Endothelial cell of umbilical vein (primary cell): ENCODE results near the gene ESYT2. TPM values are rescaled to one million over a fixed set of nuclear protein-coding genes. Genes with fewer than 3 reads are reported as not detected.

ENCODE experiments used
- BruUV-seq: library from RNA; stranded (reverse); fragments of 400-500 nt; replicated peaks from 2 replicates; lab custom pipeline; 2021; lab: Mats Ljungman, UMichigan
- CTCF ChIA-PET: fragments of 300-600, 350-600 bp; sonication (Branson Sonifier 250); formaldehyde crosslinking; loops from one replicate; lab custom pipeline; 2021; ENCODE audit warnings: antibody characterized with exemption, inconsistent platforms; lab: Charles Lee
- POLR2A ChIA-PET: fragments of 300-600, 350-600 bp; sonication (Branson Sonifier 250); formaldehyde crosslinking; loops from one replicate; lab custom pipeline; 2021; ENCODE audit warnings: antibody characterized with exemption, inconsistent platforms; lab: Charles Lee
- DNase-seq: peaks from one replicate; pipeline ENCODE4 v3.0.0-alpha.2; 2011; ENCODE audit warnings: low read depth, low spot score
- FAIRE-seq: peaks from 2 replicates; lab custom pipeline; 2011; peaks lifted over from hg19 to GRCh38; lab: Jason Lieb, UNC
- H2AFZ ChIP-seq: 2 replicates; pipeline ENCODE4 v1.6.0; 2012; ENCODE audit warnings: low read depth, low read length, control low read depth, inconsistent platforms
- H3K27ac ChIP-seq: 2 replicates; pipeline ENCODE4 v1.5.1; 2011; ENCODE audit warnings: low read depth, mild to moderate bottlenecking, control low read depth, low read length, moderate library complexity; ENCODE audit not compliant: insufficient read depth
- H3K27me3 ChIP-seq, 2 experiments: 2 replicates each; pipeline versions ENCODE4 v1.6.0 to v1.6.1; 2011; ENCODE audit warnings: low read length in 2 of 2, mixed read lengths in 1 of 2; ENCODE audit not compliant: control insufficient read depth in 2 of 2, insufficient read depth in 2 of 2
- H3K36me3 ChIP-seq, 2 experiments: 2 replicates in 1 of 2; 3 replicates in 1 of 2; pipeline ENCODE4 v1.5.1; 2011; ENCODE audit warnings: low read length in 2 of 2, mild to moderate bottlenecking in 1 of 2, moderate library complexity in 1 of 2; ENCODE audit not compliant: control insufficient read depth in 2 of 2, insufficient read depth in 2 of 2; ENCODE audit errors: extremely low read depth in 1 of 2
- H3K4me1 ChIP-seq: 3 replicates; pipeline ENCODE4 v1.5.1; 2011; ENCODE audit warnings: mild to moderate bottlenecking, low read length; ENCODE audit not compliant: control insufficient read depth, insufficient read depth; ENCODE audit errors: extremely low read depth
- H3K4me2 ChIP-seq: 2 replicates; pipeline ENCODE4 v1.6.1; 2011; ENCODE audit warnings: low read length, control low read depth, mixed read lengths; ENCODE audit not compliant: insufficient read depth
- H3K4me3 ChIP-seq, 3 experiments: fragments of 200-600 bp in 1 of 3; sonication (generic), shearing (Covaris generic) in 1 of 3; replicated peaks in 1 of 3; 2 replicates each; pipeline ENCODE4 v1.5.1; 2011 to 2016; ENCODE audit warnings: control low read depth in 3 of 3, low read length in 3 of 3, mild to moderate bottlenecking in 2 of 3, inconsistent platforms in 1 of 3, low read depth in 1 of 3, moderate library complexity in 1 of 3; ENCODE audit not compliant: insufficient read depth in 1 of 3
- H3K79me2 ChIP-seq: 2 replicates; pipeline ENCODE4 v1.6.0; 2012; ENCODE audit warnings: low read length, inconsistent platforms; ENCODE audit not compliant: control insufficient read depth, insufficient read depth
- H3K9ac ChIP-seq: replicated peaks from 2 replicates; pipeline ENCODE3; 2011; ENCODE audit warnings: low read length, control low read depth; ENCODE audit not compliant: insufficient read depth; ENCODE audit errors: extremely low read depth
- H3K9me1 ChIP-seq: replicated peaks from 3 replicates; pipeline ENCODE4 v1.6.0; 2011; ENCODE audit warnings: mild to moderate bottlenecking, low read length; ENCODE audit not compliant: control insufficient read depth, insufficient read depth; ENCODE audit errors: extremely low read depth
- H3K9me3 ChIP-seq: replicated peaks from 2 replicates; pipeline ENCODE4 v1.5.1; 2012; ENCODE audit warnings: low read length, inconsistent platforms; ENCODE audit not compliant: control insufficient read depth, insufficient read depth
- H4K20me1 ChIP-seq: replicated peaks from 2 replicates; pipeline ENCODE3; 2011; ENCODE audit warnings: mild to moderate bottlenecking, low read length; ENCODE audit not compliant: control insufficient read depth, insufficient read depth; ENCODE audit errors: extremely low read depth
- EZH2 ChIP-seq: IDR thresholded peaks from 2 replicates; pipeline ENCODE4 v1.6.1; 2012; ENCODE audit warnings: borderline replicate concordance, low read depth, mild to moderate bottlenecking, moderate library complexity, low read length, inconsistent platforms; ENCODE audit not compliant: severe bottlenecking
- FOS ChIP-seq: IDR thresholded peaks from 2 replicates; pipeline ENCODE4 v1.6.1; 2011; ENCODE audit warnings: mild to moderate bottlenecking, low read length, moderate library complexity, borderline replicate concordance; ENCODE audit not compliant: insufficient read depth
- GATA2 ChIP-seq: IDR thresholded peaks from 2 replicates; pipeline ENCODE4 v1.7.0; 2011; ENCODE audit warnings: low read depth, mild to moderate bottlenecking, moderate library complexity, mixed read lengths, low read length; ENCODE audit not compliant: insufficient read length, insufficient read depth
- JUN ChIP-seq: IDR thresholded peaks from 2 replicates; pipeline ENCODE4 v1.6.1; 2011; ENCODE audit warnings: borderline replicate concordance, low read depth; ENCODE audit not compliant: insufficient read length, insufficient read depth
- MAX ChIP-seq: IDR thresholded peaks from 2 replicates; pipeline ENCODE4 v1.6.1; 2011; ENCODE audit not compliant: insufficient read depth, insufficient read length
- MYC ChIP-seq: IDR thresholded peaks from one replicate; pipeline ENCODE4 v1.6.1; 2011; ENCODE audit warnings: mild to moderate bottlenecking, low read depth, low read length
- POLR2A ChIP-seq: IDR thresholded peaks from 2 replicates; pipeline ENCODE4 v1.6.1; 2012; ENCODE audit warnings: low read depth, mild to moderate bottlenecking, control low read depth, low read length
- POLR2AphosphoS5 ChIP-seq: IDR thresholded peaks from 2 replicates; pipeline ENCODE4 v1.6.1; 2012; ENCODE audit warnings: low read depth, mild to moderate bottlenecking, control low read depth, low read length, moderate library complexity; ENCODE audit not compliant: insufficient read depth
- dilution Hi-C: fragments of 300-500 bp; cut with MboI; formaldehyde crosslinking; loops from one replicate; pipeline ENCODE4 v1.15.0; 2019; ENCODE audit warnings: low sequenced_read_pairs; ENCODE audit not compliant: extremely low pct_ligation_motif_present
- intact Hi-C: fragments of 100-400 bp; cut with micrococcal nuclease; formaldehyde crosslinking; loops from one replicate; pipeline ENCODE4 v1.10.0; 2022
- polyA plus RNA-seq, 4 experiments: library from polyadenylated mRNA; depleted of rRNA in 3 of 4; stranded (reverse) in 3 of 4; unstranded in 1 of 4; fragments of >200 nt; gene quantifications; 2 replicates each; pipeline versions ENCODE4 v1.2.1 to v1.2.3, GENCODE V29; 2011 to 2012; ENCODE audit warnings: missing spikeins in 1 of 4
- total RNA-seq: library from RNA; stranded (reverse); gene quantifications from 2 replicates; pipeline ENCODE4 v1.2.3, GENCODE V29; 2021
- TF ChIP-seq, protein P1 (sequence below), 2 donors: IDR thresholded peaks; 1 replicate in 1 of 2; 2 replicates in 1 of 2; pipeline ENCODE4 v1.5.1; 2011; ENCODE audit warnings: low read length in 2 of 2, mild to moderate bottlenecking in 2 of 2, moderate library complexity in 2 of 2, control low read depth in 1 of 2, inconsistent platforms in 1 of 2, low read depth in 1 of 2; ENCODE audit not compliant: insufficient read depth in 1 of 2; ENCODE audit errors: extremely low read depth in 1 of 2

Gene ESYT2
- total and polyA plus RNA-seq, 2 donors (not counting 3 experiments of a cell fraction or from before 2014, with no cell fraction given) = 18.8 to 46.6 TPM

- Histone ChIP-seq H3K4me1 (peaks cover 22% of the 10 kb centered on the region), H3K4me2 (no peak overlapping the region), H3K9ac (no peak overlapping the region), H4K20me1 (no peaks in the 10 kb centered on the region), H3K27me3 (no peaks in the 10 kb centered on the region), H3K79me2 (peaks cover 48% of the 10 kb centered on the region), H3K9me3 (no peaks in the 10 kb centered on the region), H3K9me1 (no peaks in the 10 kb centered on the region), H3K27ac (no peak overlapping the region), H3K36me3 (no peaks in the 10 kb centered on the region), H3K4me3 (no peak overlapping the region), H2AFZ (no peak overlapping the region)
- POLR2A ChIA-PET = interaction anchor here (0.6 kb wide), 1 partner anchor 34 kb away, joined by 4 read pairs; no protein-coding TSS in a partner anchor
- TF ChIP-seq EZH2 (no peak), POLR2AphosphoS5 (no peak), FOS (no peak), JUN (no peak), POLR2A (no peak), MYC (no peak), GATA2 (no peak), MAX (no peak)
- TF ChIP-seq, protein P1, sequence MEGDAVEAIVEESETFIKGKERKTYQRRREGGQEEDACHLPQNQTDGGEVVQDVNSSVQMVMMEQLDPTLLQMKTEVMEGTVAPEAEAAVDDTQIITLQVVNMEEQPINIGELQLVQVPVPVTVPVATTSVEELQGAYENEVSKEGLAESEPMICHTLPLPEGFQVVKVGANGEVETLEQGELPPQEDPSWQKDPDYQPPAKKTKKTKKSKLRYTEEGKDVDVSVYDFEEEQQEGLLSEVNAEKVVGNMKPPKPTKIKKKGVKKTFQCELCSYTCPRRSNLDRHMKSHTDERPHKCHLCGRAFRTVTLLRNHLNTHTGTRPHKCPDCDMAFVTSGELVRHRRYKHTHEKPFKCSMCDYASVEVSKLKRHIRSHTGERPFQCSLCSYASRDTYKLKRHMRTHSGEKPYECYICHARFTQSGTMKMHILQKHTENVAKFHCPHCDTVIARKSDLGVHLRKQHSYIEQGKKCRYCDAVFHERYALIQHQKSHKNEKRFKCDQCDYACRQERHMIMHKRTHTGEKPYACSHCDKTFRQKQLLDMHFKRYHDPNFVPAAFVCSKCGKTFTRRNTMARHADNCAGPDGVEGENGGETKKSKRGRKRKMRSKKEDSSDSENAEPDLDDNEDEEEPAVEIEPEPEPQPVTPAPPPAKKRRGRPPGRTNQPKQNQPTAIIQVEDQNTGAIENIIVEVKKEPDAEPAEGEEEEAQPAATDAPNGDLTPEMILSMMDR (IDR thresholded peaks at IDR 0.05; ENCODE audit: extremely low read depth in 1 of 2, insufficient read depth in 1 of 2, low read depth in 1 of 2, low read length in 2 of 2) = no peak
- intact Hi-C loops (no loop called here), dilution Hi-C loops (no loop called here)
- no peak for DNase-seq
- CTCF ChIA-PET = interaction anchor here (1.4 kb wide), 1 partner anchor 129 kb away, joined by 3 read pairs; no protein-coding TSS in a partner anchor
- FAIRE-seq = no peak
- BruUV-seq = no TSS peak
Measured at GRCh38 chr7:158825628-158826289, 3.5 kb downstream of the ESYT2 start.
